ENCODE results near the gene ETNK1. TPM values are rescaled to one million over a fixed set of nuclear protein-coding genes. Genes with fewer than 3 reads are reported as not detected.

ETNK1 gene
- total RNA-seq, 1 experiment from 2014 or later: 70.1 TPM

DNA sequence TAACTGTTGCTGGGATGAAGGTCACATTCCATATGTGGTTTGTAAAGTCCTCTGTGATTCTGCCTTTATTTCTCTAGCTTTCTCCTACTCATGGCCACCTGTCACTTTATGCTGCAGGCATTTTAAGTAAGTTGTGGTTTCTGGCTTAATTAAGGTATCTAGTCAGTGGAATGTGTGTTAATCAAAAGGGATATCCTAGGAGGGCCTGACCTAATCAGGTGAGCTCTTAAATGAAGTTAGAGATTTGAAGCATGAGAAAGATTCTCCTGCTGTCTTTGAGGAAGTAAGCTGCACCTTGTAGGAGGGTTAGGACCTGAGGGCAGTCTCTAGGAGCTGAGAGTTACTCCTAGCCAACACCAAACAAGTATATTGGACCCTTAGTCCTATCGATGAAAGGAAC is 90.3 kb downstream of the ETNK1 start:
- Histone ChIP-seq H3K18ac (ENCODE audit: insufficient read length, low read depth, low read length) (no peak overlapping the region), H3K23ac (ENCODE audit: insufficient read length, low read depth, low read length) (no peak overlapping the region), H2BK120ac (ENCODE audit: low read depth, low read length, poor library complexity, severe bottlenecking) (no peak overlapping the region), H2AK5ac (ENCODE audit: insufficient read length, low read length) (no peak overlapping the region), H3K79me1 (ENCODE audit: insufficient read depth, low read depth, low read length, poor library complexity, severe bottlenecking) (no peaks in the 10 kb centered on the region), H4K91ac (ENCODE audit: insufficient read length, low read depth, low read length) (no peak overlapping the region), H4K5ac (ENCODE audit: insufficient read length, low read depth, low read length) (no peak overlapping the region), H2BK5ac (ENCODE audit: insufficient read length, low read length) (no peak overlapping the region), H3K27ac (ENCODE audit: insufficient read length, low read depth, low read length) (no peak overlapping the region), H2BK15ac (ENCODE audit: low read depth, low read length) (peak overlapping the region; percentile 99; the same call in 1 of the 2 replicates), H3T11ph (ENCODE audit: low read length) (no peak overlapping the region), H3K56ac (ENCODE audit: insufficient read length, low read depth, low read length) (no peak overlapping the region), H2AFZ (ENCODE audit: low read length) (no peak overlapping the region), H3K4ac (ENCODE audit: low read depth, low read length) (no peak overlapping the region), H3K23me2 (ENCODE audit: insufficient read length, low read depth, low read length, poor library complexity, severe bottlenecking) (no peaks in the 10 kb centered on the region), H3K27me3 (ENCODE audit: insufficient read depth, low read length) (no peaks in the 10 kb centered on the region), H2BK20ac (ENCODE audit: low read depth, low read length, poor library complexity, severe bottlenecking) (no peak overlapping the region), H3K9ac (ENCODE audit: extremely low read depth, insufficient read length, low read length) (no peak overlapping the region), H4K20me1 (ENCODE audit: control insufficient read depth, insufficient read depth, insufficient read length) (no peaks in the 10 kb centered on the region), H3K4me1 (ENCODE audit: insufficient read depth, low read length) (no peaks in the 10 kb centered on the region), H3K79me2 (ENCODE audit: insufficient read depth, low read length) (no peaks in the 10 kb centered on the region), H3K14ac (ENCODE audit: insufficient read depth, low read length) (no peak overlapping the region), H3K9me3 (ENCODE audit: control insufficient read depth, low read depth, low read length) (no peaks in the 10 kb centered on the region), H4K8ac (replicated peaks; ENCODE audit: insufficient read length, low read depth, low read length) (no peak overlapping the region), H2BK12ac (ENCODE audit: insufficient read length, low read depth, low read length) (no peak overlapping the region), H3K4me2 (ENCODE audit: insufficient read depth, insufficient read length, low read length) (no peak overlapping the region)
- Mint-ChIP-seq H3K36me3 (ENCODE audit: insufficient read depth in 1 of 3, low read depth in 3 of 3) (no peaks in the 10 kb centered on the region), H3K4me3 (no peak overlapping the region), H3K27me3 (ENCODE audit: low read depth) (no peaks in the 10 kb centered on the region), H3K9me3 (no peaks in the 10 kb centered on the region), H3K4me1 (peaks cover 8 to 9% of the 10 kb centered on the region in 2 experiments; a peak in 3 of 4 replicates), H3K27ac (no peak overlapping the region)
- WGBS (ENCODE audit: extremely low coverage, insufficient read length, low lambda C conversion rate): no CpG with 5 or more reads among the region's 1 CpG
- TF ChIP-seq, protein P1, sequence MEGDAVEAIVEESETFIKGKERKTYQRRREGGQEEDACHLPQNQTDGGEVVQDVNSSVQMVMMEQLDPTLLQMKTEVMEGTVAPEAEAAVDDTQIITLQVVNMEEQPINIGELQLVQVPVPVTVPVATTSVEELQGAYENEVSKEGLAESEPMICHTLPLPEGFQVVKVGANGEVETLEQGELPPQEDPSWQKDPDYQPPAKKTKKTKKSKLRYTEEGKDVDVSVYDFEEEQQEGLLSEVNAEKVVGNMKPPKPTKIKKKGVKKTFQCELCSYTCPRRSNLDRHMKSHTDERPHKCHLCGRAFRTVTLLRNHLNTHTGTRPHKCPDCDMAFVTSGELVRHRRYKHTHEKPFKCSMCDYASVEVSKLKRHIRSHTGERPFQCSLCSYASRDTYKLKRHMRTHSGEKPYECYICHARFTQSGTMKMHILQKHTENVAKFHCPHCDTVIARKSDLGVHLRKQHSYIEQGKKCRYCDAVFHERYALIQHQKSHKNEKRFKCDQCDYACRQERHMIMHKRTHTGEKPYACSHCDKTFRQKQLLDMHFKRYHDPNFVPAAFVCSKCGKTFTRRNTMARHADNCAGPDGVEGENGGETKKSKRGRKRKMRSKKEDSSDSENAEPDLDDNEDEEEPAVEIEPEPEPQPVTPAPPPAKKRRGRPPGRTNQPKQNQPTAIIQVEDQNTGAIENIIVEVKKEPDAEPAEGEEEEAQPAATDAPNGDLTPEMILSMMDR (conservative IDR thresholded peaks at IDR 0.05): no peak
- no peak for DNase-seq
